Calu3 (cell line): ENCODE measurements around the gene F8. TPM values are rescaled to one million over a fixed set of nuclear protein-coding genes. Genes with fewer than 3 reads are reported as not detected.

Source experiments
- BruUV-seq: library from RNA; stranded (reverse); fragments of 400-500 nt; replicated peaks from 2 replicates; lab custom pipeline; 2021; lab: Mats Ljungman, UMichigan
- CTCF ChIA-PET: fragments of 300-600 bp; sonication (Branson Sonifier 250); formaldehyde crosslinking; loops from one replicate; lab custom pipeline; 2022; ENCODE audit warnings: antibody characterized with exemption; lab: Charles Lee
- DNase-seq: peaks from one replicate; pipeline ENCODE4 v3.0.0; 2022
- H3K27ac Mint-ChIP-seq: one replicate; pipeline ENCODE4 v1.8.0; 2022; ENCODE audit warnings: mixed read lengths; ENCODE audit not compliant: unreplicated experiment
- H3K27me3 Mint-ChIP-seq: one replicate; pipeline ENCODE4 v1.8.0; 2022; ENCODE audit warnings: mixed read lengths; ENCODE audit not compliant: unreplicated experiment
- H3K36me3 Mint-ChIP-seq: one replicate; pipeline ENCODE4 v1.8.0; 2022; ENCODE audit warnings: mild to moderate bottlenecking, moderate library complexity, mixed read lengths; ENCODE audit not compliant: insufficient read depth, unreplicated experiment
- H3K4me1 Mint-ChIP-seq: one replicate; pipeline ENCODE4 v1.8.0; 2022; ENCODE audit warnings: mild to moderate bottlenecking, low read depth, mixed read lengths; ENCODE audit not compliant: unreplicated experiment
- H3K4me3 Mint-ChIP-seq: one replicate; pipeline ENCODE4 v1.8.0; 2022; ENCODE audit warnings: mild to moderate bottlenecking, low read depth, moderate library complexity, mixed read lengths; ENCODE audit not compliant: unreplicated experiment
- H3K9me3 Mint-ChIP-seq: one replicate; pipeline ENCODE4 v1.8.0; 2022; ENCODE audit warnings: low read depth, mixed read lengths; ENCODE audit not compliant: unreplicated experiment
- intact Hi-C: fragments of 100-400 bp; cut with micrococcal nuclease; formaldehyde crosslinking; loops from one replicate; pipeline ENCODE4 v1.10.0; 2022; ENCODE audit not compliant: unreplicated experiment
- total RNA-seq: library from RNA; stranded (reverse); gene quantifications from 2 replicates; pipeline ENCODE4 v1.2.3, GENCODE V29; 2022
- TF ChIP-seq, protein P1 (sequence below): fragments of 200-600 bp; IDR thresholded peaks from one replicate; pipeline ENCODE4 v1.8.0; 2022; ENCODE audit warnings: antibody characterized with exemption; ENCODE audit not compliant: unreplicated experiment

The F8 gene
- total RNA-seq, 1 experiment from 2014 or later, result 1.6 TPM

GRCh38 chrX:154797006-154797405, 225.5 kb downstream of the F8 start:
- no TSS peak for BruUV-seq
- intact Hi-C loops, result no loop called here
- TF ChIP-seq, protein P1, sequence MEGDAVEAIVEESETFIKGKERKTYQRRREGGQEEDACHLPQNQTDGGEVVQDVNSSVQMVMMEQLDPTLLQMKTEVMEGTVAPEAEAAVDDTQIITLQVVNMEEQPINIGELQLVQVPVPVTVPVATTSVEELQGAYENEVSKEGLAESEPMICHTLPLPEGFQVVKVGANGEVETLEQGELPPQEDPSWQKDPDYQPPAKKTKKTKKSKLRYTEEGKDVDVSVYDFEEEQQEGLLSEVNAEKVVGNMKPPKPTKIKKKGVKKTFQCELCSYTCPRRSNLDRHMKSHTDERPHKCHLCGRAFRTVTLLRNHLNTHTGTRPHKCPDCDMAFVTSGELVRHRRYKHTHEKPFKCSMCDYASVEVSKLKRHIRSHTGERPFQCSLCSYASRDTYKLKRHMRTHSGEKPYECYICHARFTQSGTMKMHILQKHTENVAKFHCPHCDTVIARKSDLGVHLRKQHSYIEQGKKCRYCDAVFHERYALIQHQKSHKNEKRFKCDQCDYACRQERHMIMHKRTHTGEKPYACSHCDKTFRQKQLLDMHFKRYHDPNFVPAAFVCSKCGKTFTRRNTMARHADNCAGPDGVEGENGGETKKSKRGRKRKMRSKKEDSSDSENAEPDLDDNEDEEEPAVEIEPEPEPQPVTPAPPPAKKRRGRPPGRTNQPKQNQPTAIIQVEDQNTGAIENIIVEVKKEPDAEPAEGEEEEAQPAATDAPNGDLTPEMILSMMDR, result no peak
- H3K27ac Mint-ChIP-seq, result no peak overlapping the region
- H3K4me3 Mint-ChIP-seq, result no peak overlapping the region
- CTCF ChIA-PET, result no interaction called here
- no peak for DNase-seq
- no peaks in the 10 kb centered on the region for H3K36me3 Mint-ChIP-seq
- H3K4me1 Mint-ChIP-seq, result peaks cover 36% of the 10 kb centered on the region
- peaks cover 40% of the 10 kb centered on the region for H3K27me3 Mint-ChIP-seq
- no peaks in the 10 kb centered on the region for H3K9me3 Mint-ChIP-seq

DNA sequence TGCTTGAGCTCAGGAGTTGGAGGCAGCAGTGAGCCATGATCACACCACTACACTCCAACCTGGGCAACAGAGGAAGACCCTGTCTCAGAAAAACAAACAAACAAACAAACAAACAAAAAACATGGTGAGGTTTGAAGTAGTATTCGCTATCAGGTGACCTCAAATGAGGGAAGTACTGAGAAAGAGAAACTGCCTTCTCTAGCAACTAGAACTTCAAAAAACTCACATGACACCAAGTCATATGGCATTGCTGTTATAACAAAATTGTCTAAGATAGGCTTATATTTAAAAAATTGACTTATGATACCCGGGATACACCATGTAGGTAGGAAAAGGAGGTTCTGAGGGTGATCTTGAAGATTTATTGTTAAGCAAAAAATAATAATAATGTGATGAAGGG, 227.5 kb downstream of the F8 start:
- H3K27me3 Mint-ChIP-seq, result peaks cover 41% of the 10 kb centered on the region
- intact Hi-C loops, result no loop called here
- TF ChIP-seq, protein P1, result no peak

GRCh38 chrX:154793084-154793795, 229.3 kb downstream of the F8 start:
- DNase-seq, result no peak
- H3K4me1 Mint-ChIP-seq, result peaks cover 24% of the 10 kb centered on the region
- CTCF ChIA-PET, result no interaction called here
- BruUV-seq, result no TSS peak
- no peak overlapping the region for H3K4me3 Mint-ChIP-seq
- H3K27ac Mint-ChIP-seq, result no peak overlapping the region
- H3K27me3 Mint-ChIP-seq, result peaks cover 58% of the 10 kb centered on the region
- no peaks in the 10 kb centered on the region for H3K9me3 Mint-ChIP-seq
- TF ChIP-seq, protein P1, result no peak
- no peaks in the 10 kb centered on the region for H3K36me3 Mint-ChIP-seq
- intact Hi-C loops, result no loop called here

More for the DNA sequence above, 227.5 kb downstream of the F8 start:
- H3K9me3 Mint-ChIP-seq, result no peaks in the 10 kb centered on the region
- no TSS peak for BruUV-seq
- H3K27ac Mint-ChIP-seq, result no peak overlapping the region
- DNase-seq, result no peak
- CTCF ChIA-PET, result no interaction called here
- H3K36me3 Mint-ChIP-seq, result no peaks in the 10 kb centered on the region
- no peak overlapping the region for H3K4me3 Mint-ChIP-seq
- H3K4me1 Mint-ChIP-seq, result peaks cover 35% of the 10 kb centered on the region

GRCh38 chrX:154791939-154792338, 230.6 kb downstream of the F8 start:
- Mint-ChIP-seq H3K36me3 (no peaks in the 10 kb centered on the region), H3K27me3 (peaks cover 66% of the 10 kb centered on the region), H3K9me3 (no peaks in the 10 kb centered on the region), H3K4me3 (no peak overlapping the region), H3K4me1 (peaks cover 18% of the 10 kb centered on the region), H3K27ac (no peak overlapping the region)
- no TSS peak for BruUV-seq
- CTCF ChIA-PET, result interaction anchor here (1.1 kb wide), 1 partner anchor 29 kb away, joined by 3 read pairs; the partner anchor contains the start of gene DKC1
- DNase-seq, result no peak
- TF ChIP-seq, protein P1, result no peak
- intact Hi-C loops, result no loop called here
